Thymus (tissue), 11 donors: ENCODE results near the gene HOXD11. TPM values are rescaled to one million over a fixed set of nuclear protein-coding genes. Genes with fewer than 3 reads are reported as not detected.

Experiments
- DNase-seq, 9 donors: peaks; one replicate each; pipeline ENCODE4 v3.0.0-alpha.2; 2013; ENCODE audit warnings: low spot score in 9 of 9, low read depth in 6 of 9, missing footprints in 1 of 9
- H3K27ac ChIP-seq, 2 donors: one replicate each; pipeline ENCODE4 v1.5.1; 2013; ENCODE audit warnings: control low read depth in 1 of 2, low read depth in 1 of 2, low read length in 1 of 2, mild to moderate bottlenecking in 1 of 2, moderate library complexity in 1 of 2
- H3K27me3 ChIP-seq, 2 donors: one replicate each; pipeline ENCODE4 v1.5.1; 2013; ENCODE audit warnings: low read length in 1 of 2; ENCODE audit not compliant: control insufficient read depth in 2 of 2, insufficient read depth in 1 of 2
- H3K36me3 ChIP-seq, 2 donors: one replicate each; pipeline ENCODE4 v1.5.1; 2013; ENCODE audit warnings: low read length in 1 of 2, mild to moderate bottlenecking in 1 of 2, moderate library complexity in 1 of 2; ENCODE audit not compliant: control insufficient read depth in 2 of 2, insufficient read depth in 2 of 2
- H3K4me1 ChIP-seq, 2 donors: one replicate each; pipeline ENCODE4 v1.5.1; 2013; ENCODE audit warnings: low read length in 2 of 2; ENCODE audit not compliant: control insufficient read depth in 2 of 2, insufficient read depth in 2 of 2
- H3K4me3 ChIP-seq, 2 donors: one replicate each; pipeline ENCODE4 v1.5.1; 2013; ENCODE audit warnings: low read length in 2 of 2, control low read depth in 1 of 2, mild to moderate bottlenecking in 1 of 2
- H3K9me3 ChIP-seq, 2 donors: one replicate each; pipeline ENCODE4 v1.5.1; 2013; ENCODE audit warnings: low read length in 1 of 2, mild to moderate bottlenecking in 1 of 2; ENCODE audit not compliant: control insufficient read depth in 2 of 2, insufficient read depth in 1 of 2
- WGBS: extraction: QIAGEN DNeasy Blood & Tissue Kit; methylation state at CpG from one replicate; pipeline ENCODE4 v1.1.7; 2013; 5-methylcytosine and 5-hydroxymethylcytosine counted together
- polyA plus RNA-seq: library from polyadenylated mRNA; stranded (reverse); fragments of 200-250 nt; gene quantifications from one replicate; pipeline ENCODE4 v1.2.3, GENCODE V29; 2013
- total RNA-seq: library from RNA; stranded (reverse); fragments of 120-200 nt; gene quantifications from one replicate; pipeline ENCODE4 v1.2.4, GENCODE V29; 2013
- donor health status: healthy.

HOXD11 gene
- total and polyA plus RNA-seq, 2 donors, result 0.09 TPM; not detected in 1

GRCh38 chr2:176135035-176135440 lies 28.0 kb downstream of the HOXD11 start:
- Histone ChIP-seq H3K4me3 (no peak overlapping the region), H3K27me3 (peaks cover 94 to 100% of the 10 kb centered on the region in 2 donors), H3K27ac (no peak overlapping the region), H3K36me3 (no peaks in the 10 kb centered on the region), H3K9me3 (peaks cover 0 to 9% of the 10 kb centered on the region in 2 donors), H3K4me1 (peaks cover 8 to 20% of the 10 kb centered on the region in 2 donors)
- DNase-seq, result no peak

- peaks cover 1 to 17% of the 10 kb centered on the region in 2 donors for H3K9me3 ChIP-seq
- peaks cover 94 to 100% of the 10 kb centered on the region in 2 donors for H3K27me3 ChIP-seq
- H3K27ac ChIP-seq, result no peak overlapping the region
- no peak for DNase-seq
- no peak overlapping the region for H3K4me3 ChIP-seq
- peaks cover 2 to 30% of the 10 kb centered on the region in 2 donors for H3K4me1 ChIP-seq
- 4% methylated on average over 71 of the region's 71 CpGs for WGBS
- no peaks in the 10 kb centered on the region for H3K36me3 ChIP-seq
Observed at GRCh38 chr2:176136374-176137251, 29.5 kb downstream of the HOXD11 start.

DNA sequence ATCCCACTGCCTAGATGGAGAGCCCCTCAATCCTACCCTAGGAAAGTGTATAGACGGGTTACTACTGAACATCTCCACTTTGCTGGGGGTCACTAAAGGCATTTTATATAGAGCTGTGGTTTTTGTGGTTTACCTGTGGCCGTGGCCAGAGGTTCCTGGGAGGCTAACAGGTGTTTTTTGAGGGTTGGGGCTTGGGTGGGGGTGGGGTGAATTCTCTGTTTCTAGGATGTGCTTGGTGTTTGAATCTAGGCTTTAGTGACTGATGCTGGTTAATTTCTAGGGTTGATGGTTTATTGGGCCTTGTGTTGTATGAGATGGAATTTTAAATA lies 30.1 kb downstream of the HOXD11 start:
- peaks cover 94 to 100% of the 10 kb centered on the region in 2 donors for H3K27me3 ChIP-seq
- no peak overlapping the region for H3K27ac ChIP-seq
- WGBS, result 17% methylated on average over 2 of the region's 2 CpGs
- peaks cover 2 to 30% of the 10 kb centered on the region in 2 donors for H3K4me1 ChIP-seq
- no peak overlapping the region for H3K4me3 ChIP-seq
- peaks cover 1 to 17% of the 10 kb centered on the region in 2 donors for H3K9me3 ChIP-seq
- H3K36me3 ChIP-seq, result no peaks in the 10 kb centered on the region
- no peak for DNase-seq

DNA sequence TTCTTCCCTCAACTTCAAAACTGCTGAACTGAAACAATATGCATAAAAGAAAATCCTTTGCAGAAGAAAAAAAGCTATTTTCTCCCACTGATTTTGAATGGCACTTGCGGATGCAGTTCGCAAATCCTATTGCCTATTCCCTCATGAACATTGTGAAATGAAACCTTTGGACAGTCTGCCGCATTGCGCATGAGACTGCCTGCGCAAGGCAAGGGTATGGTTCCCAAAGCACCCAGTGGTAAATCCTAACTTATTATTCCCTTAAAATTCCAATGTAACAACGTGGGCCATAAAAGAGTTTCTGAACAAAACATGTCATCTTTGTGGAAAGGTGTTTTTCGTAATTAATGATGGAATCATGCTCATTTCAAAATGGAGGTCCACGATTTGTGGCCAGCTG lies 30.8 kb downstream of the HOXD11 start:
- H3K27ac ChIP-seq, result no peak overlapping the region
- peaks cover 2 to 26% of the 10 kb centered on the region in 2 donors for H3K4me1 ChIP-seq
- DNase-seq, result no peak
- H3K27me3 ChIP-seq, result peaks cover 89 to 100% of the 10 kb centered on the region in 2 donors
- H3K36me3 ChIP-seq, result no peaks in the 10 kb centered on the region
- 49% methylated on average over 8 of the region's 8 CpGs for WGBS
- peaks cover 1 to 17% of the 10 kb centered on the region in 2 donors for H3K9me3 ChIP-seq
- H3K4me3 ChIP-seq, result no peak overlapping the region

DNA sequence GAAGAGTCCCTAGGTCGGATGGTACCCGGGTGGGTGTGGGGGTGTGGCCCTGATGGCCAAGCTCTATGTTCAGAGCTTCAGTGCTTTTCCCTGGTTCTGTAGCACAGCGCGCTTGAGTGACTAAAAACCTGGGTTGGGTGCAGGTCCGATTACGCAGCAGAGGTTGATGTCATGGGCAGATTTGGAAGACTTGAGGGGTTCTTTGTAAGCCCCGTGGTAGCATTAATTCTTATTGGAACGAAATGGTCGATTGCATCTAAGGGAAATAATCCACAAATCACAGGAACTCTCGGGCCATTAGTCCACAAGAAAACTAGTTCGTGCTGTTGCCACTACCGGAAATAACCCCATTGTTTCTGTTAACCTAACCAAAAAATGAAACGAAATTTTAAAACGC lies 31.4 kb downstream of the HOXD11 start:
- H3K9me3 ChIP-seq, result peaks cover 1 to 17% of the 10 kb centered on the region in 2 donors
- no peak overlapping the region for H3K27ac ChIP-seq
- H3K4me3 ChIP-seq, result peak overlapping the region in 1 of 2 donors; percentile 18
- 12% methylated on average over 14 of the region's 14 CpGs for WGBS
- no peaks in the 10 kb centered on the region for H3K36me3 ChIP-seq
- H3K4me1 ChIP-seq, result peaks cover 2 to 26% of the 10 kb centered on the region in 2 donors
- DNase-seq, result no peak
- peaks cover 89 to 100% of the 10 kb centered on the region in 2 donors for H3K27me3 ChIP-seq

DNA sequence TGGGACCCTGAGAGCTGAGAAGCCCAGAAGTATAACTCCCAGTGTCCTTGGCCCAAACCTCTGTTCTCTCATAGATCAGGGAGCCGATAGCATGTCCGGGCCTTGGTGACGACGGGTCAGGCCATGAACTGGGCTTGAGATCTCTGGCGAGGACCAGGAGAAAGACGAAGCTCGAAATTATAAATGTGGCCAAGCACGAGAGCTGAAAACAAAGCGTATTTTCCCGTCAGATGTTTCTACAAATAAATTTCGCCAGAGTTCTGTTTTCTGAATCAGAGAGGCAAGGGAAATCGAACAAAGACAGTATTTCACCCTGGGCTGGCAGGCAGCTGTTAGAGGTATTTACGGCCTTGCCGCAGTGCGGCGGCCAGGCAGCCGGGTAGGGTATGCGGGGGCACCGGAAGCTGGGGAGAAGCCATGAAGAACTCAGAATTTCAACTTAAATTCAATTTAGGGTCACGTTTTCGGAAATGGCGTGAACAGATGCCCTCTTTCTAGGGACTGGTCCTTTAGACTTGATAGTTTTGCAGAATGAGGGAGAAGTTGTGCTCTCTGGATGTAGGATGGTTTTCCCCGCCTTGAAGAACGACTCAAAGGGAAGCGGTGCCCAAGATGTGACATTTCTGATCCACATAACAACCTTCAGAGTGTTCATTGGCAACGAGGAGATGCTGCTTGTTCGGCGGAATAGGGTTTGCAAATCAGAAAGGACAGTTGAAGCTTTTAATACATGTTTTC lies 32.0 kb downstream of the HOXD11 start:
- peaks cover 1 to 17% of the 10 kb centered on the region in 2 donors for H3K9me3 ChIP-seq
- peak overlapping the region in 1 of 2 donors; percentile 18 for H3K4me3 ChIP-seq
- peaks cover 2 to 26% of the 10 kb centered on the region in 2 donors for H3K4me1 ChIP-seq
- H3K36me3 ChIP-seq, result no peaks in the 10 kb centered on the region
- 9% methylated on average over 28 of the region's 28 CpGs for WGBS
- peak overlapping the region; percentile 18 to 30 for H3K27ac ChIP-seq
- peak in 1 of 9 donors; percentile 34 for DNase-seq
- H3K27me3 ChIP-seq, result peaks cover 89 to 99% of the 10 kb centered on the region in 2 donors

GRCh38 chr2:176139661-176140512 lies 32.8 kb downstream of the HOXD11 start:
- 11% methylated on average over 41 of the region's 41 CpGs for WGBS
- no peak overlapping the region for H3K27ac ChIP-seq
- H3K4me1 ChIP-seq, result peaks cover 2 to 26% of the 10 kb centered on the region in 2 donors
- no peaks in the 10 kb centered on the region for H3K36me3 ChIP-seq
- DNase-seq, result no peak
- H3K4me3 ChIP-seq, result peak overlapping the region in 1 of 2 donors; percentile 43
- peaks cover 1 to 17% of the 10 kb centered on the region in 2 donors for H3K9me3 ChIP-seq
- peaks cover 84 to 97% of the 10 kb centered on the region in 2 donors for H3K27me3 ChIP-seq

DNA sequence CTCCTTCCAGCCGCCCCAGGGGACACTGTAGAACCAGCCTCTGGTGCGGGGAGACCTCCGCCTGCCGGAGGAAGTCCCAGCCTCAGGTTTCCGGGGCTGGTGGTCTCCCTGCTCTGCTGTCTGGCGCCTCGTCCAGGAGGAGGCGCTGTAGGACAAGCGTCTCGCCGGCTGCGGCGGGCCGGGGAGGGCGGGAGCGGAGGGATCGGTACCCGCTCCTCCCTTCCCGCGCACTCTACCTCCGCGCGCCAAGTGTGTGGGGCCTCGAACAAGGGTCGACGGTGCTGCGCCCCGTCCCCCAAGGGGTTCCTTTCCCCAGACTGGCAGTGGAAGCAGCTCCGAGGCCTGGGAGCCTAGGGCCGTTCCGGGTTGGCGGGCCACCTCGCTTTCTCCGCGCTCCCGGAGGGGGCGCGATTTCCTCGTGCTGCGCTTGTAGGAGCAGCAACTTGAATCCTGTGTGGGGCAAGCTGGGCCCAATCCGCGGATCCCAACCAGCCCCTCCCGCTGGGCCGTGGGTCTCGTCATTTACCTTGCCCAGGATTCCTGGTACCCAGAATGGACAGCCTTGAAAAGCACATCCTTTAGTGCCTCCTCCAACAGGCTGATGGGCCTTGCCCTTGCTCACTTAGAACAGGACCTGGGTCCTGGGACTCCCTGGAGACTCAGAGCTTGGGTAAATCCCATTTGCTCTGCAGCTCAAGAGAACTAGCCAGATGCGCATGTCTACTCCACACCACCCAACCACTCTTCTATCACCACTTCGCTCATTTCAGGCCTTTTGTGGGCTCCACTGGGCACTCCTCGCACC lies 33.6 kb downstream of the HOXD11 start:
- H3K27me3 ChIP-seq, result peaks cover 82 to 97% of the 10 kb centered on the region in 2 donors
- H3K4me1 ChIP-seq, result peaks cover 2 to 26% of the 10 kb centered on the region in 2 donors
- DNase-seq, result peak; percentile 27 to 91 (median 82)
- WGBS, result 7% methylated on average over 48 of the region's 48 CpGs
- H3K9me3 ChIP-seq, result peaks cover 1 to 17% of the 10 kb centered on the region in 2 donors
- no peak overlapping the region for H3K27ac ChIP-seq
- no peaks in the 10 kb centered on the region for H3K36me3 ChIP-seq
- peak overlapping the region; percentile 36 to 43 for H3K4me3 ChIP-seq
